Fibroblast of lung (primary cell): ENCODE results near the gene TTLL3. TPM values are rescaled to one million over a fixed set of nuclear protein-coding genes. Genes with fewer than 3 reads are reported as not detected.

Experiments
- DNase-seq, 2 donors: peaks; one replicate each; pipeline versions ENCODE4 v3.0.0 to v3.0.0-alpha.2; 2010; ENCODE audit warnings: low read depth in 2 of 2
- H2AFZ ChIP-seq: 2 replicates; pipeline ENCODE4 v1.5.1; 2012; ENCODE audit warnings: low read length, control low read depth, inconsistent platforms
- H3K27ac ChIP-seq: 2 replicates; pipeline ENCODE4 v1.5.1; 2011; ENCODE audit warnings: low read length, control low read depth; ENCODE audit not compliant: insufficient read depth
- H3K27me3 ChIP-seq: 2 replicates; pipeline ENCODE4 v1.5.1; 2011; ENCODE audit warnings: mild to moderate bottlenecking, low read length; ENCODE audit not compliant: control insufficient read depth, insufficient read depth
- H3K36me3 ChIP-seq: 2 replicates; pipeline ENCODE4 v1.5.1; 2011; ENCODE audit warnings: low read length; ENCODE audit not compliant: control insufficient read depth, insufficient read depth
- H3K4me1 ChIP-seq: 2 replicates; pipeline ENCODE4 v1.5.1; 2011; ENCODE audit warnings: low read length; ENCODE audit not compliant: control insufficient read depth, insufficient read depth; ENCODE audit errors: extremely low read depth
- H3K4me2 ChIP-seq: 2 replicates; pipeline ENCODE4 v1.5.1; 2011; ENCODE audit warnings: low read length, control low read depth; ENCODE audit not compliant: insufficient read depth; ENCODE audit errors: extremely low read depth
- H3K4me3 ChIP-seq, 4 experiments: fragments of 200-600 bp in 1 of 4; sonication (generic) in 1 of 4; replicated peaks in 1 of 4; 2 replicates each; pipeline ENCODE4 v1.5.1; 2011 to 2016; ENCODE audit warnings: low read length in 4 of 4, low read depth in 3 of 4, mild to moderate bottlenecking in 3 of 4, control low read depth in 2 of 4, inconsistent platforms in 1 of 4, mixed read lengths in 1 of 4; ENCODE audit not compliant: insufficient read depth in 1 of 4; ENCODE audit errors: control extremely low read depth in 1 of 4
- H3K79me2 ChIP-seq: 2 replicates; pipeline ENCODE4 v1.5.1; 2012; ENCODE audit warnings: mild to moderate bottlenecking, low read length, inconsistent platforms; ENCODE audit not compliant: control insufficient read depth, insufficient read depth
- H3K9ac ChIP-seq: 2 replicates; pipeline ENCODE4 v1.5.1; 2011; ENCODE audit warnings: mild to moderate bottlenecking, low read length, control low read depth; ENCODE audit not compliant: insufficient read depth
- H3K9me3 ChIP-seq: 2 replicates; pipeline ENCODE4 v1.5.1; 2012; ENCODE audit warnings: low read depth, low read length; ENCODE audit not compliant: control insufficient read depth, insufficient read depth
- H4K20me1 ChIP-seq: 2 replicates; pipeline ENCODE4 v1.5.1; 2011; ENCODE audit warnings: low read length; ENCODE audit not compliant: control insufficient read depth, insufficient read depth; ENCODE audit errors: extremely low read depth
- CTCF ChIP-seq, 2 donors: IDR thresholded peaks in 1 of 2; conservative IDR thresholded peaks in 1 of 2; 1 replicate in 1 of 2; 2 replicates in 1 of 2; pipeline ENCODE4 v1.5.1; 2011 to 2012; ENCODE audit warnings: low read length in 2 of 2, control low read depth in 1 of 2, inconsistent platforms in 1 of 2, low read depth in 1 of 2, mild to moderate bottlenecking in 1 of 2
- EZH2 ChIP-seq: IDR thresholded peaks from 2 replicates; pipeline ENCODE4 v1.5.1; 2012; ENCODE audit warnings: low read length, control low read depth, mild to moderate bottlenecking; ENCODE audit errors: missing control alignments
- polyA plus RNA-seq, 2 donors: library from polyadenylated mRNA; depleted of rRNA in 1 of 2; stranded (reverse) in 1 of 2; unstranded in 1 of 2; fragments of >200 nt; gene quantifications; 2 replicates each; pipeline ENCODE4 v1.2.1, GENCODE V29; 2011 to 2012; ENCODE audit warnings: missing spikeins in 1 of 2
- total RNA-seq: library from RNA; depleted of rRNA; stranded (reverse); fragments of >200 nt; gene quantifications from 2 replicates; pipeline ENCODE4 v1.2.1, GENCODE V29; 2014

The TTLL3 gene
- total and polyA plus RNA-seq, 2 donors (not counting 1 experiment from before 2014, with no cell fraction given) = 14.9 to 16.1 TPM

DNA sequence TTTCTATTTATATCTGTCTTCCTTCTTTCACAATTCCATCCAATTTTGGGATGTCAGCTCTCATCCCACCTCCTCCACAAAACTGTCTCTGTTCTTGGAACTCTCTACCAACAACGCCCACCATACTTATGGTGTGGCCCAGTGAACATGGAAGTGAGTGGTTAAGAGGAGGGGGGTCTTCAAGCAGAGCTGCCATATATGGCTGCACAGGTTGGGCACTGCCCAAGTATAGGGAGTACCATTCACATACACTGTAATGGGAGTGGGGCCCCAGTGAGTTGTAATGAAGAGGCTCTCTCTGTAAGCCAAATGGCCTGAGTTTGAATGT is 32.4 kb upstream of the TTLL3 start:
- peaks cover 2% of the 10 kb centered on the region for H3K4me1 ChIP-seq
- no peaks in the 10 kb centered on the region for H4K20me1 ChIP-seq
- H3K27ac ChIP-seq = no peak overlapping the region
- no peak overlapping the region for H2AFZ ChIP-seq
- H3K4me3 ChIP-seq = no peak overlapping the region
- H3K27me3 ChIP-seq = no peaks in the 10 kb centered on the region
- peaks cover 8% of the 10 kb centered on the region for H3K36me3 ChIP-seq
- no peaks in the 10 kb centered on the region for H3K9me3 ChIP-seq
- no peaks in the 10 kb centered on the region for H3K79me2 ChIP-seq
- TF ChIP-seq CTCF (conservative IDR thresholded peaks at IDR 0.05 in 1 of 2, IDR thresholded peaks at IDR 0.05 in 1 of 2; ENCODE audit: low read depth in 1 of 2, low read length in 2 of 2) = no peak
- TF ChIP-seq EZH2 = no peak
- no peak overlapping the region for H3K4me2 ChIP-seq
- DNase-seq = no peak
- H3K9ac ChIP-seq = no peak overlapping the region

GRCh38 chr3:9778143-9779074 is 31.7 kb upstream of the TTLL3 start:
- H2AFZ ChIP-seq = no peak overlapping the region
- H3K9me3 ChIP-seq = no peaks in the 10 kb centered on the region
- H3K4me3 ChIP-seq = no peak overlapping the region
- TF ChIP-seq EZH2 (no peak), CTCF (conservative IDR thresholded peaks at IDR 0.05 in 1 of 2, IDR thresholded peaks at IDR 0.05 in 1 of 2; ENCODE audit: low read depth in 1 of 2, low read length in 2 of 2) (no peak)
- H3K9ac ChIP-seq = no peak overlapping the region
- H3K4me1 ChIP-seq = peaks cover 2% of the 10 kb centered on the region
- peak; percentile 52 to 76 for DNase-seq
- H3K27ac ChIP-seq = no peak overlapping the region
- H3K27me3 ChIP-seq = no peaks in the 10 kb centered on the region
- no peaks in the 10 kb centered on the region for H3K79me2 ChIP-seq
- peaks cover 8% of the 10 kb centered on the region for H3K36me3 ChIP-seq
- no peak overlapping the region for H3K4me2 ChIP-seq
- no peaks in the 10 kb centered on the region for H4K20me1 ChIP-seq

DNA sequence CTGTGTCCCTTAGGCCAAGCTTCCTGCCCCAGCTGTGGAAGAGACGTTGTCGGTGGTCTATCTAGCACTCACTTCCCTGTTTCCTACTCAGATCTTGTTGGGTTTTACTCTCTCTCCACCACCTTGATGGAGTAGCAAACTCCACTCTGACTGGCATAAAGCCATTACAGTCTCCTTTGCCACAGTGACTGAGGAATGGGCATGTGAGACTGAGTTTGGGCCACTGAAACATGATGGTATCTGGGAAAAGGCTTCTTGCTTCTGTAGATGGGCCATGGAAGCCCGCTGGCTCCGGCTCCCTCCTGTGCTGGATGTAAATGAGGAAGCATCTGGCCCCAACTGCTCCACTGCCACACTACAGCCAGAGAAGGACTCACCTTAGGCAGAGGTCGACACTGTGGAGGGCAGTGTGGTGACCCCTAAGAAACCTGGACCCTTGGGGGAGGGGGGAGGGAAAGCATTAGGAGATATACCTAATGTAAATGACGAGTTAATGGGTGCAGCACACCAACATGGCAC is 30.9 kb upstream of the TTLL3 start:
- H3K9me3 ChIP-seq = no peaks in the 10 kb centered on the region
- no peak overlapping the region for H3K27ac ChIP-seq
- no peak overlapping the region for H3K4me3 ChIP-seq
- no peak for DNase-seq
- peaks cover 11% of the 10 kb centered on the region for H3K36me3 ChIP-seq
- H3K79me2 ChIP-seq = no peaks in the 10 kb centered on the region
- no peaks in the 10 kb centered on the region for H3K27me3 ChIP-seq
- no peak overlapping the region for H3K9ac ChIP-seq
- peaks cover 2% of the 10 kb centered on the region for H3K4me1 ChIP-seq
- H3K4me2 ChIP-seq = no peak overlapping the region
- no peak overlapping the region for H2AFZ ChIP-seq
- H4K20me1 ChIP-seq = no peaks in the 10 kb centered on the region
- TF ChIP-seq CTCF (conservative IDR thresholded peaks at IDR 0.05 in 1 of 2, IDR thresholded peaks at IDR 0.05 in 1 of 2; ENCODE audit: low read depth in 1 of 2, low read length in 2 of 2) = no peak
- no peak for TF ChIP-seq EZH2
